Brain pericyte (primary cell): ENCODE data around the gene ZFP64.
"Not testable (repeated sequence)": the region's sequence is repeated elsewhere in the genome, so short reads cannot be mapped to it uniquely, and the experiment has no call there.

Experiments
- DNase-seq: peaks from one replicate; pipeline ENCODE4 v3.0.0-alpha.2; 2012; ENCODE audit warnings: low read depth, low spot score

Gene ZFP64

DNA sequence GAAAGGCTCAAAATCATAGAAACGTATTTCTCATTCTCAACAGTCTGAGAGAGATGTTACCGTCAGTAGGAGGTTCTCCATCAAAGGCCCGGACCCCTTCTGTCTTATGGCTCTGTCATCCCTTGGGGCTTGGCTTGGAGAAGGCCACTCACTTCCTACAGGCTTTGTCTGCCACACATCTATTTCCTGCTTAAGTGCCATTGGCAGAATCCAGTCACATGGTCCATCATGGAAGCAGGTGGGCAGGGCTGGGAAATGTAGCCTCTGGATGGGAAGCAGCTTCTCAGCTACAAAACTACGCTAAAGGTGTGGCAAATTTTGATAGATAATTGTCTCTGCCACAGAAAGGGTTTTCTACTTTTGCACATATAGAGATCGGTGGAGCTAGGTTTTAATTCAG, 12.6 kb upstream of the ZFP64 start:
- DNase-seq, result no peak

DNA sequence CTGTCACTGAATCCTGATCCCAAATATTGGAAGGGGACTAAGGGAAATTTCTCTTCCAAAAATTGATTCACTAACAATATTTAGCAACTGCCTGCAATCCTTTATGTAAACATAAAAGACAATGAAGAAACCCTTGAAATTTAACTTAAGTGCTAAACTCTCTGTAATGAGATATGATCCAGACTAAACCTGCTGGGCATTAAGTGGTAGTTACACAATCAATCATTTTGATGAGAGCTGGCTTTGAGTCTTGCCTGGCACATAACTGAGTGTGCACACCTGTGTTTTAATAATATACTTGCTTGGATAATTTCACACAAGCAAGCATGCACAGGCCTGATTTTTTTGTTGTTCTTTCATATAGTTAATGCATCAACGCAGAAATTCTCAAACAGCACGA, 9.8 kb upstream of the ZFP64 start:
- DNase-seq, result no peak

DNA sequence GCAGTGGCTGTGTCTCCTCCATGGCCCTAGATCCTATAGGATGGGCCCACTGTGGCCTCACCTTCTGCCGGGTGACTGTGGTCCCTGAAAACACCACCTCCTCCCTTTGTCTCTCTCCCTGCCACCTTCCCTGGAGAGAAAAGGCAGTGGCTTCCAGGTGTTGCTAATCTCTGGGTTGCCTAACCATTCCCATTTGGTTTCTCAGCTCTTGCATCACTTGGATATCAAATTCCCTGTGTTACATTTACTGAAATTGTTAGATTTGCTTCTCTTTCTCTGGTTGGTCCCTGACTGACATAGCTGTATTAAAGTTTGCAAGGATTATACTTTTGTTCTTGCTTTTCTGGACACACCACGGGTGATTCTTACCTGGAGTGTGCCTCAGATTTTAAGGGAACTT, 9.3 kb upstream of the ZFP64 start:
- no peak for DNase-seq

DNA sequence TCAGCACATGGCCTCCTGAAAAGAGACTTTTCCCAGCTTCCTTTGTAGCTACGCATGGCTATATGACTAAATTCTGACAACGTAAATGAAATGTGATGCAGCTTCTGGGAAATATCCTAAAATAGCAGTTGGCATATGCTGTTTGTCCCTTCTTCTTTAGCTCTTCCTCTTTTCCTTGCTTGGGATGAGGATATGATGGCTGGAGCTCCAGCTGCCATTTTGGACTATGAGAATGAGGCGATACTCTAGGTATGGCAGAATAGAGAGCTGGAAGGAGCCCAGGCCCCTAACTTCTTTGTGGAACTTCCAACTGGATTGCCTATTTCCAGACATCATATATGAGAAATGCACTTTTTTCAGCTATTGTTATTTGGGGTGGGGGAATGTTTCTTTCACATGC, 5.3 kb upstream of the ZFP64 start:
- no peak for DNase-seq

DNA sequence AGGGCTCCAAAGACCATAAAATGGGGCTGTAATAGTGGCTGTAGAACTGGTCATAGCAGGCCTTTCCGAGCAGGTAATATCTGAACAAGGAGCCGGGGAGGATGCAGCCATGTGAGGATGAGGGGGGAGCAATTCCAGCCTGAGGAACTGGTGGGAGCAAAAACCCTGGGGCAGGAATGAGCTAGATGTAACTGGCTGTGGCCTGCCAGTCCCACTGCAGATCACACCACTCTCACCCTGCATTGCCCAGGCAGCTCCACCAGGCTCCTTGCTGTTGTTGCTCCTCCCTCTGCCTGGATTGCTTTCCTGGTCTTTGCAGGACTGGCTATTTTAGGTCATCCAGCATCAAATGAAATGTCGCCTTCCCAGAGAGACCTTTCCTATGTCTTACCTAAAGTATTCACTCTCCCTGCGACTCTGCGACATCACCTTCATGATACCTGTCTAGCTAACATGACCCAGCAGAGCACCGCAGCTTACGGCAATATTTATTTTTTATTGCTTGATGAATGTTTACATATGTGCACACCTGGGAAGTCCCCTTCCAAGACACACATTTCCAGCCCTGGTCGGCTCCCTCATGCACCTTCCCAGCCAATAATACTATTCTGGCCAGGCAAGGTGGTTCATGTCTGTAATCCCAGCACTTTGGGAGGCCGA, 2.4 kb upstream of the ZFP64 start:
- no peak for DNase-seq

DNA sequence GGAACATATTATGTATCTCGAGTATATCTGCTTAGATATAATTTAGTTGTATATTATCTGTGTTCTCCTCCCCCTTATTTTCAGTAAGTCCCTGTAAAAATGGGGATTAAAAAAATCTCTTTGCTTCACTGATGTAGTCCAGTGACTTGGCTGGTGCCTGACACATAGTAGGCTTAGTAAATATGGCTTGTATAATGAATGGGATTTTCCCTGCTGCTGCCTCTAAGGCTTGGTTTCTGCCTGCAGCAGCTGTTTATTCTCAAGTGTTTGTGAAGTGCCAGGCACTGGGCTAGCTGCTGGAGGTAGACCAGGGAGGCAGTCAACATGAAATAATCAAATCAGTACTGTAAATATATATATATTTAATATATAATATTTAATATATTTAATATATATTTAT, 1.6 kb upstream of the ZFP64 start:
- DNase-seq, result no peak

DNA sequence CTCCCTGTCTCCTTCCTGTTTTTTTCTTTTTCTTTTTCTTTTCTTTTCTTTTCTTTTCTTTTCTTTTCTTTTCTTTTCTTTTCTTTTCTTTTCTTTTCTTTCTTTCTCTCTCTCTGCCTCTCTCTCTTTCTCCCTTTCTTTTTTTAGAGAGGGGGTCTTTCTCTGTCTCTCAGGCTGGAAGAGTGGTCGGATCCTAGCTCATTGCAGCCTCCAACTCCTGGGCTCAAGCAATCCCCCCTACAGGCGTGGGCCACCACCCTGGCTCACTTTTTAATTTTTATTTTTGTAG, 1.1 kb upstream of the ZFP64 start:
- DNase-seq, result not testable (repeated sequence)

DNA sequence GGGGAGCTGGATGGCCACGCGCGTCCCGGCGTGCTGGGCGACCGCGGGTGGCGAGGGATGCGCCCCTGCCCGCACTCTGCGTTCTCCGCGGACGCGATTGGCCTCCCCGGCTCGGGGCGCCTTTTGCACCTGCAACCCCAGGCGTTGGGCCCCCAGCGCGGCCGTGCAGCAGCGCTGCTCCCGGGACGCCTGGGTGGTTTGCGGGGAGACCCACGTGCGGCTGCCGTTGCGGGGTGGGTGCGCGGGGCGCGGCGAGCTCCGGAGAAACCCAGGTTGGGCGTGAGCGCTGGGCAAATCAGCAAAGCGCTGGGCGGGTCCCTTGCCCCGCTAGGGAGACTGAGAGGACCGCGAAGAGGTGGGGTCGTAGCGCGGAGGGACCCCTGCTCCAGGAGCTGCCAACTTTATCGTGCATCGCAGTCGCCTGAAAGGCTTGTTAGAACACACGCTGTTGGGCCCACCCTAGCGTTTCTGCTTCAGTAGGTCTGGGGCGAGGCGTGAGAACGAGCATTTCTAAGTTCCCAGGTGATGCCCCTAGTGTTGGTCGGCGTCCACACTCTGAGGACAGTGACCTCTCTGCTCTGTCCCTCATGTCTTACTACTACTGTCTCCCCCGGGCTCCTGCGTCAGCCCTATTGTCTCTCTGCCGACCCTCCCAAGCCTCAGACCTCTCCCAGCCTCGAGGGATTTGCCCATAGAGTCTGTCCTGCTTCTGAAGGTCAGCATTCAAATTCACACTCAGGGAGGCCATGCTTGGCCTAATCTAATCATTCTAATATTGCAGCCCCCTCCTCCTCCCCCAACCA, 538 bp upstream of the ZFP64 start:
- DNase-seq, result no peak

DNA sequence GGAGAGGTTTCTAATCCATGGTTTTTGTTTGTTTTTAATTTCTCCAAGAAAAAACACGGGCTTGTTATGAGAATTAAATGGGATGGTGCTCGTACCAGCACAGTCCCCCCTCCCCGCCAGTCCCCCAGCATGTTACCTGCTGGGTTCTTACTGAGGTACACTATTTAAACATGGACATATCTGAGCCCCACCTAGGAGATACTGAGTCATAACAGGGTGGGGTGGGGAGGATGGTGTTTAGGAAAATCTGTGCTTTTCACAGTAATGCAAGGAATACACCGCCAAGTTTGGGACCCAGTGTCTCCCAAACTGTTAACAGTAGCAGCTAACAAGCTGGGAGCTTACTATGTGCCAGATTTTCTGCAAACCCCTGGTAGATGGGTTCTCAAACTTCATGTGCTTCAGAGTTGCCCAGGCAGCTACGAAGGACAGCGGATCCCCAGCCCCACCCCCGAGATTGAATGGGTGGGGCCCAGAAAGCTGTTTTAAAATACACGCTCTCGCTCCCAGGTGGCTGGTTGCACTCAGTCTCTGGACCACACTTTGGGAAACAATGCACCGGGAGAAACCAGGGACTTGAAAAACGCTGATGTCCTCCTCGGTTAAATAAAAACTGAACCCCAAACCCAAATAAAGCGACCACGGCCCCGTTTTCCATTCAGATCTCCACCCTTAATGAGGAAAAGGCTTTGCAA, 995 bp downstream of the ZFP64 start:
- DNase-seq, result no peak

DNA sequence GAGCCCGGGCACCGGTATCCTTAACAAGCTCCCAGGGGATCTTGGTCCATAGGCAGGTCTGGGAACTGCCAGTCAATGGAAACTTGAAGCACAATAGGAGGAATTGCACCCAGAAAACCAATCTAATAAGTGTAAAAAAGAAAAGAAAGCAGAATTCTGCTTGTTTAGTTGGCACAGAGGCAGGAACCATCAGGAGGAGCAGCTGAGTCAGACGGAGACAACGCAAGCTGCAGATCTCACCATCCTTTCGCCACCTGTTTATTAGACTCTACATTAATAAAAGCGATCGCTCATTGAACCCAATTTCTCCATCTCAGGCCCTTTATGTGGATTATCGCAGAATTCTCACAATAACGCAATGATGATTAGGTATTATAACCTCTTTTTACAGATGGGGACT, 9.8 kb downstream of the ZFP64 start:
- no peak for DNase-seq

DNA sequence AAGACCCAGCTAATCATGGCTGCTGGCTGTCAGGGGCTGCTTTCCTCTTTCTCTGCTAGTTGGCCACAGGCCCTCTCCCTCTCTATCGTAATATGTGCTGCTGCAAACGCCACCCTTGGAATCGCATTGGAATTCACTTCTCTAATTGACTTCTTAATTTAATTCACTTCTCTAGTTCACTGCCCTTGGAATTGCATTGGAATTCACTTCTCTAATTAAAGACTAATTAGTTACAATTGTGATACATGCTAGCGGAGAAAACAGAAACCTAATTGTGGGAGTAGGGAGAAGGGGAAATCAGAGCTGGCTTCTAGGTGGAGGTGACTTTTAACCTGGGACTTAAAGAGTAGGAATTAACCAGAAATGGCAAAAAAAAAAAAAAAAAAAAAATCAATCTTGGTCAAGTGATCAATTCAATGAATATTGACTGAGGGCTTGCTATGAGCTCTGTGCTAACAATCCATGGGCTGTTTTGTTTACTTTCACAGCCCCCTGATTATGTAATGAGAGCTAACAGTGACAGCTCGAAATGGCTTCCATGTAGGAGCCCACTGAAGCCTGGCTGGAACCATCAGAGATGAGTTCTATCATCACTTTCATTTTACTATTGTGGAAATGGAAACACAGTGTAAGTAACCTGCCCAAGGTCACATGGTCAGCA, 11.3 kb downstream of the ZFP64 start:
- no peak for DNase-seq

DNA sequence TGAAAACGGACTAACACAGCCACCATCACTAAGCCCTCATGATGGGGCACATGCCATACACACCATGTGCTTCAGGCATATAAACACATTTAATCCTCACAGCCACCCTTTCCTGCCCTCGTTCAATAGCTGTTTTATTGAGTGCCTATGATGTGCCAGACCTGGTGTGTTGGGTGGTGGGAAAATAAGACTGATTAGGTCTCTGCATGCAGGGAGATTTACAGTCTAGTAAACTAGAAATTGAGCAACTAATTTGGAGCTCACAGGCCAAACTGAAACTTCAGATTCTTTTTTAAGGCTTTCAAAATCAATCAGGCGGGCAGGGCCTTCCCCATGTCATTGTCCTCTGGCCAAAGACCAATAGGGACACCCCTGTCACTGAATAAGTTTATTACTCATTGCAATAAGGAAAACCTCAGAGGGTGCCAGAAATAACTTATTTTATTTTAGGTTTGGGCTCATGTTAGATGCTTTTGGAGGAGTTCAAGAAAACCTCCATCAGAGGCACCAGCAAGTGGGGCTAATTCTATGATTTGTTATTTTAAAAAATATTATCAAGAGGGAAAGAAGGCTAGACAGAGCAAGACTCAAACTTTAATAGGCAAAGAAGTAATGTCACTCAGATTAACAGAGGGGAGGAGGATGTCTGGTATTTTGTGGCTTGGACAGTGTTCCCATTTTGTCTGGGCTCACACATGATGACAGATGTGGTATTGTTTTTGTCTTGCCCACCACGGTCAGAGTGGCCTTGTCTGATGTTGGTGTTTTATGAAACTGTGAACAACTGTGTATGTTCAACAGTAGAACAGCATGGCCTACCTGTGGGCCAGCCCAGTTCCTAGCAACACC, 12.0 kb downstream of the ZFP64 start:
- no peak for DNase-seq

DNA sequence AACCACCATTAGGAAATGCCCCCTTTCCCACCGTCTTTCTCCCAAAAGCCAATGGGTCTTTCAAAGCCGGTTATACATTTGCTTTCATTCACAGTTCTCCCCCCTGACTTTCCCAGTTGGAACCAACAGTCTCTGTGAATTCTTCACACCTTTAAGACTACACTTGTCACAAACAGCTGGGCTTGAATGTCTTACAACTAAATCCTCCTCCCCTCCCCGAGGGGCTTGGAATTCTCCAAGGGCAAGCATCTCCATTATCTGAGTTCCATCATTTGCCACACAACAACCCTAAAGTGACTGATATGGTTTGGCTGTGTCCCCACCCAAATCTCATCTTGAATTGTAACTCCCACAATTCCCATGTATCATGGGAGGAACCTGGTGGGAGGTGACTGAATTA, 12.9 kb downstream of the ZFP64 start:
- no peak for DNase-seq

DNA sequence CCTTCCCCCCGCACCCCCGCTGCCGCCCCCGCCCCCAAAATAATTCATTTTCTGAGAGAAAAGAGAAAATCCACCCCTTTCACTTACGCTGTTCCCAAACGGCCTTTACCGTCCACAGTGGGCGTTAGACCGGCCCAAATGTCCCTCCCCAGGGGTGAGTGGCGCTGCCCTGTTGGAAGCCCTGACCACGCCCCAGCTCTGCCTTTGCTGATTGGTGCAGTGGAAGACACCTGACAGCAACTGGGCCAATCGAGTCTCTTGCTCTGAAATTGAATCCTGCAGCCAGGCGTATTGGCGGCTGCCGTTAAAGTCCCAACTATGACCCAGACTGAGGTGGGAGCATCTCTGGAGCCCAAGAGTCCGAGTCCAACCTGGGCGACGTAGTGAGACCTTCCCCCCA, 15.7 kb downstream of the ZFP64 start:
- no peak for DNase-seq

DNA sequence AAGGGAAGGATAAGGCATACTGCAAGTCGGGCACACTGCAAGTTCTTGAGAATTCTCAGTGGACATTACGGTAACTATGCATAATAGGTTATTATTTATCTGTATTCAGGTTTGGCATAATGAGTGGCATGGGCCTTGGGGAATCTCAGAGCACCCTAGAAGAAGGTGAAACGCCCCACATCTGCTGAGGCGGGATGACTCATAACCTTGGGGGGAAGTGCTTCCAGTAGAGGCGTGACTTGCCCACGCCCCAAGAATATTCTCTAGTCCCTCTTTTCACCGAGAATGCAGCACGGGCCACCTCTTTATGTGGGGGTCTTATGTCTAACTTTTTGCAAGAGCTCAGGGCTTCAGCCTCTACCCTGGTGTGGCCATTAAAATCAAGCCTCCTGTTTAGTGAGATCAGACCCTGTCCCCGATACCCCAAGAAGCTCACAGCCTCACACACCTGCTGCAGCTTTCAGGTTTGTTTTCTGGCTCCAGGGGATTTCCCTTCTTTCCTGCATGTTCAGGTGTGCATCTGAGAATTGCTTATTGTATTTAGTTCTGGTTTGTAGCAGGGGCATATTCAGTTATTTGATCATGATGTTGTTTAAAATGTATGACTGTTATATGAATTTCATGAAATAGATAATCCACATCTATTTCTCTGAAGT, 19.1 kb downstream of the ZFP64 start:
- no peak for DNase-seq

DNA sequence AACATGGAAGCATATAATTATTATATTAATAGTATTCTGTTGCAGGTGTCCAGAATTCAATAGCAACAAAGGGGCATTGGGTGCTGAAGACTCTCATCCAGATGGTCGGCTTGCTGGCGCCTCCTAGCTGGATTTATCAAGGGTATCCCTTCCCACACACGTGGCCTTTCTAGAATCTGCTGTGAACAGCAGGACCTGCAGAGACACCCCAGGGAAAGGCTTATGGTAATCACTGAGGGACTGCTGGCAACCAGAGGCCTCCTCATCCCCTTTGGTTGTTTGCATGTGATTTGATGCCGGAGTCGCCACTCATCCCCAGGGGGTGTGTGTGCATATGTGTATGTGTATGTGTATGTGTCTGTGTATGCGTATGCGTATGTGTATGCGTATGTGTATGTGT, 20.6 kb downstream of the ZFP64 start:
- no peak for DNase-seq

DNA sequence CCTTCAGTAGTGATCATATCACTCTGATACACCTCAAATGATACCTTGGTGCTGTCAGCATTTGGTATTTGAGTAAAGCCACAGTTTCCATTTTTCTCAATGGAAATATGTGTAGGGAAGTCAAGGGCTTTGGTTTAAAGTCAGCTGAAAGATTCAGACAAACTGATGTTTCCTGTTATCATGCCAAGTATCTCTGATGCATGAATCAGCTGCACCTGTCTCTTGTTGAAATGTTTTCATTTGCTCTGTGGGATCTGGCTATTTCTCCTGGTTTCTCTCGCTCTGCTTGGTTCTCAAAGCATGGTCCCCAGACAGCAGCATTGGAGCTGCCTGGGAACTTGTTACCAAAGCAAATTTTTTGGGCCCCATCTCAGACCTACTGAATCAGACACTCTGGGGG, 23.5 kb downstream of the ZFP64 start:
- no peak for DNase-seq

DNA sequence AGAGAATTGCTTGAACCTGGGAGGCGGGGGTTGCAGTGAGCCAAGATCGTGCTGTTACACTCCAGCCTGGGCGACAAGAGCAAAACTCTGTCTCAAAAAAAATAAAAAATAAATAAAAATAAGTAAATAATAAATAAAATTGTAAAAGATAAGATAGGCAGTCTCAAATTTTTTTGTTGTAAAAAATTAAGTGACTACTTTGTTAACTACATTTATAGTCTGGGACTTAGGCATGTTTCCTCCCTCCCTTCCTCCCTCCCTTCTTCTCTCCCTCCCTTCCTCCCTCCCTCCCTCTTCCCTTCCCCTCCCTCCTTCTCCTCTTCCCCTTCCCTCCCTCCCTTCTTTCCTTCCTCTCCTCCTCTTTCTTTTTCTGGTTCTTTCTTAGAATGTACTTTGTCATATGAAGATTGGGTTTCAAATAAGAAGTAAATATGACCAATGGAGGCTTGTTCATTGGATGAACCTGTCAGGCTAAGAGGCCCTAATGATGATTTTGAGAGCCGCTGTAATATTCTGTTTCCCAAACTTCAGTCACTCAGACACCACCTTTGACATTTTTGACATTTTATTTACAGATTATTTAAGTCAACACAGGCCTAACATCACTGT, 24.2 kb downstream of the ZFP64 start:
- DNase-seq, result no peak

DNA sequence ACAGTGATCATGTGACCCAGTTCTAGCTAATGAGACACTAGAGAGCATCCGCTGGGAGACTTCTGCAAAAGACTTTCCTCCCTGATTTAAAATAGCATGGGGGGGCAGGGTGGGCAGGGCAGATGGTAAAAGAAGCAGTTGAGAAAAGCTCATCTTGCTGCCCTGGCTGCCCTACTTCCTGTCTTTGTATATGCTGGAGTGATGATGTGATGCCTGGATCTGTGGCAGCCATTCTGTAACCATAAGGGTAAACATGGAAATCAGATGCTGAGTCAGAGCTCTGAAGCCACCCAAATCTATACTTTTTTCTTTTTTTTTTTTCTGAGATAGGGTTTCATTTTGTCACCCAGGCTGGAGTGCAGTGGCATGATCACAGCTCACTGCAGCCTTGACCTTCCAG, 25.4 kb downstream of the ZFP64 start:
- DNase-seq, result no peak

DNA sequence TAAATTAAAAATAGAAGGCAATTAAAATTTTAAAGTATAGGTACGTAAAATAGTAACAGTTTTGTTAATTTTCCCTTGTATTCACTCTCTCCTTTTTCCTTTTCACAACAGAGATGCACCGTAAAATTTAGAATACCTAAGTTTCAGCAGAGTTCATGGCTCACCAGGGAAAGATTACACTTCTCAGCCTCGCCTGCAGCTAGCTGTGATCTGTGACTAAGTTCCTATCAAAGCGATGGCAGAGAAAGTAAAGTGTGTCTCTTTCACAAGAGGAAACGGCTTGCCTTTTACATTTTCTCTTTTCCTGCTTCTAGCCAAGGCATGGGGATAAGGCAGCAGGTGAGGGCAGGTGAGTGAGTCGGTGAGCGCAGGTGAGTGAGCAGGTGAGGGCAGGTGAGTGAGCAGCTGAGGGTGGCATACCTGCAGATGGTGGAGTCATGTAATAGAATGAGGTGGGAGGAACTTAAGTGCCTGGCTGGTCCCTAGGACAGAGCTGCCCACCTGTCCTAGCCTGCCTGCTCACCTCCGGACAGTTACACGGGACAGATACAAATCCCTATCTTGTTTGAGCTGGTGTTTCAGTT, 30.9 kb downstream of the ZFP64 start:
- DNase-seq, result no peak
